Loucy (cell line): ENCODE measurements around the gene ADCY4.

ENCODE experiments used
- H2AFZ ChIP-seq: fragments of 200-600 bp; sonication (generic); 2 replicates; pipeline ENCODE4 v1.6.0; 2016; ENCODE audit warnings: antibody characterized with exemption, mild to moderate bottlenecking, low read length, moderate library complexity
- H3F3A ChIP-seq: fragments of 200-600 bp; 2 replicates; pipeline ENCODE4 v1.6.0; 2016; ENCODE audit warnings: antibody characterized with exemption, low read depth, mild to moderate bottlenecking
- H3K27me3 ChIP-seq: fragments of 200-600 bp; sonication (generic); 2 replicates; pipeline ENCODE4 v1.6.1; 2014; ENCODE audit warnings: low read length, mild to moderate bottlenecking; ENCODE audit not compliant: insufficient read depth, poor library complexity, severe bottlenecking
- H3K36me3 ChIP-seq: fragments of 200-600 bp; sonication (generic); 2 replicates; pipeline ENCODE4 v1.6.1; 2016; ENCODE audit warnings: low read length; ENCODE audit not compliant: insufficient read depth
- H3K4me1 ChIP-seq: fragments of 200-600 bp; sonication (generic); 2 replicates; pipeline ENCODE4 v1.5.1; 2014; ENCODE audit warnings: low read length, mild to moderate bottlenecking; ENCODE audit not compliant: insufficient read depth, poor library complexity, severe bottlenecking
- H3K4me2 ChIP-seq: fragments of 200-600 bp; sonication (generic); 2 replicates; pipeline ENCODE4 v1.6.0; 2014; ENCODE audit warnings: antibody characterized with exemption, low read length, low read depth, mild to moderate bottlenecking; ENCODE audit not compliant: poor library complexity, severe bottlenecking
- H3K4me3 ChIP-seq: fragments of 200-600 bp; sonication (generic); 2 replicates; pipeline ENCODE4 v1.5.1; 2014; ENCODE audit warnings: low read length, mild to moderate bottlenecking, mixed read lengths; ENCODE audit not compliant: poor library complexity, severe bottlenecking
- H3K79me2 ChIP-seq: fragments of 200-600 bp; sonication (generic); 2 replicates; pipeline ENCODE4 v1.6.1; 2014; ENCODE audit warnings: low read length; ENCODE audit not compliant: insufficient read depth
- H3K9ac ChIP-seq: fragments of 200-600 bp; sonication (generic); 2 replicates; pipeline ENCODE4 v1.6.0; 2014; ENCODE audit warnings: mild to moderate bottlenecking, low read depth, low read length, moderate library complexity; ENCODE audit not compliant: poor library complexity, severe bottlenecking
- H3K9me2 ChIP-seq: fragments of 200-600 bp; sonication (generic); replicated peaks from 2 replicates; pipeline ENCODE4 v1.6.1; 2016; ENCODE audit warnings: low read depth, low read length, mixed read lengths
- H3K9me3 ChIP-seq: fragments of 200-600 bp; sonication (generic); 2 replicates; pipeline ENCODE4 v1.6.1; 2014; ENCODE audit warnings: mild to moderate bottlenecking, antibody characterized with exemption, low read length, low read depth; ENCODE audit not compliant: insufficient read depth
- H4K20me1 ChIP-seq: fragments of 200-600 bp; sonication (generic); 2 replicates; pipeline ENCODE4 v1.6.0; 2014; ENCODE audit warnings: antibody characterized with exemption, low read length, mild to moderate bottlenecking; ENCODE audit not compliant: insufficient read depth, poor library complexity, severe bottlenecking
- EZH2phosphoT487 ChIP-seq: fragments of 200-600 bp; IDR thresholded peaks from 2 replicates; pipeline ENCODE4 v1.6.1; 2018; ENCODE audit warnings: antibody characterized with exemption, mild to moderate bottlenecking, moderate library complexity, borderline replicate concordance
- TF ChIP-seq, protein P1 (sequence below): fragments of 200-600 bp; sonication (generic); conservative IDR thresholded peaks from 2 replicates; pipeline ENCODE4 v1.5.1; 2014; ENCODE audit warnings: mild to moderate bottlenecking, antibody characterized with exemption, low read length

The ADCY4 gene

GRCh38 chr14:24307156-24307574, 27.7 kb downstream of the ADCY4 start:
- H3K9me3 ChIP-seq: no peaks in the 10 kb centered on the region
- H3K4me2 ChIP-seq: no peak overlapping the region
- TF ChIP-seq, protein P1, sequence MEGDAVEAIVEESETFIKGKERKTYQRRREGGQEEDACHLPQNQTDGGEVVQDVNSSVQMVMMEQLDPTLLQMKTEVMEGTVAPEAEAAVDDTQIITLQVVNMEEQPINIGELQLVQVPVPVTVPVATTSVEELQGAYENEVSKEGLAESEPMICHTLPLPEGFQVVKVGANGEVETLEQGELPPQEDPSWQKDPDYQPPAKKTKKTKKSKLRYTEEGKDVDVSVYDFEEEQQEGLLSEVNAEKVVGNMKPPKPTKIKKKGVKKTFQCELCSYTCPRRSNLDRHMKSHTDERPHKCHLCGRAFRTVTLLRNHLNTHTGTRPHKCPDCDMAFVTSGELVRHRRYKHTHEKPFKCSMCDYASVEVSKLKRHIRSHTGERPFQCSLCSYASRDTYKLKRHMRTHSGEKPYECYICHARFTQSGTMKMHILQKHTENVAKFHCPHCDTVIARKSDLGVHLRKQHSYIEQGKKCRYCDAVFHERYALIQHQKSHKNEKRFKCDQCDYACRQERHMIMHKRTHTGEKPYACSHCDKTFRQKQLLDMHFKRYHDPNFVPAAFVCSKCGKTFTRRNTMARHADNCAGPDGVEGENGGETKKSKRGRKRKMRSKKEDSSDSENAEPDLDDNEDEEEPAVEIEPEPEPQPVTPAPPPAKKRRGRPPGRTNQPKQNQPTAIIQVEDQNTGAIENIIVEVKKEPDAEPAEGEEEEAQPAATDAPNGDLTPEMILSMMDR: no peak
- TF ChIP-seq EZH2phosphoT487: no peak
- H4K20me1 ChIP-seq: no peaks in the 10 kb centered on the region
- H3K79me2 ChIP-seq: no peaks in the 10 kb centered on the region; the same call in 1 of the 2 replicates
- no peaks in the 10 kb centered on the region for H3K9me2 ChIP-seq
- H3K4me1 ChIP-seq: peaks cover 2% of the 10 kb centered on the region
- no peaks in the 10 kb centered on the region for H3F3A ChIP-seq
- no peak overlapping the region for H3K4me3 ChIP-seq
- H2AFZ ChIP-seq: no peak overlapping the region
- H3K9ac ChIP-seq: no peak overlapping the region
- no peaks in the 10 kb centered on the region for H3K27me3 ChIP-seq
- H3K36me3 ChIP-seq: peaks cover 43% of the 10 kb centered on the region; the same call in 1 of the 2 replicates

- Histone ChIP-seq H3K9ac (no peak overlapping the region), H3K36me3 (peaks cover 48% of the 10 kb centered on the region; the same call in 1 of the 2 replicates)
Observed at GRCh38 chr14:24304019-24304387, 30.9 kb downstream of the ADCY4 start.

DNA sequence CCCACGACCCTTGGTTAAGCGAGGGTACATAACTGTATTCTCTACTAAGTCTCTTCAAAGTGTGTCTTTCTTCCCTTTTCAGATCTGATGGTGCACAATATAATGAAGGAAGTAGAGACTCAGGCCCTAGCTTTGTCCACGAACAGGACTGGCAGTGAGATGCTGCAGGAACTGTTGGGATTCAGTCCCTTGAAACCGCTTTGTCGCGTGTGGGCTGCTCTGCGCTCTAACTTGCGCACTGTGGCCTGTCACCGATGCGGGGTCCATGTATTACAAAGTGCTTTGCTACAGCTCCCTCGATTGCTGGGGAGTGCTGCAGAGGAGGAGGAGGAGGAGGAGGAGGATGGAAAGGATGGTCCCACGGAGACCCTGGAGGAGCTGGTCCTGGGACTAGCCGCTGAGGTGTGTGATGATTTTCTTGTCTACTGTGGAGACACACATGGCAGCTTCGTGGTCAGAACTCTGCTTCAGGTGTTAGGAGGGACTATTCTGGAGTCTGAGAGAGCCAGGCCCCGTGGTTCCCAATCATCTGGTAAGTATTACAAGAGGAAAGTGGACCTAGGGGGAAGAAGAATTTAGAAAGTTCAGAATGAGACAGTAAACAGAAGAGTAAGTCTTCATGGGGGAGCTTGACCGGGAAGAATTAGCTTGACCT, 34.4 kb downstream of the ADCY4 start:
- H3K4me2 ChIP-seq: peak overlapping the region; percentile 99
- no peak for TF ChIP-seq EZH2phosphoT487
- TF ChIP-seq, protein P1: no peak
- H3K4me3 ChIP-seq: peak overlapping the region; percentile 99
- no peaks in the 10 kb centered on the region for H3K27me3 ChIP-seq
- no peaks in the 10 kb centered on the region for H3K9me3 ChIP-seq
- H2AFZ ChIP-seq: peak overlapping the region; percentile 97; the same call in 1 of the 2 replicates
- peaks cover 24% of the 10 kb centered on the region for H3K79me2 ChIP-seq
- H3F3A ChIP-seq: no peaks in the 10 kb centered on the region
- peaks cover 41% of the 10 kb centered on the region for H3K4me1 ChIP-seq
- H3K36me3 ChIP-seq: peaks cover 34% of the 10 kb centered on the region; the same call in 1 of the 2 replicates
- peak overlapping the region; percentile 92 for H3K9ac ChIP-seq
- no peaks in the 10 kb centered on the region for H3K9me2 ChIP-seq
- H4K20me1 ChIP-seq: peaks cover 10% of the 10 kb centered on the region

More at GRCh38 chr14:24304019-24304387, 30.9 kb downstream of the ADCY4 start:
- Histone ChIP-seq H3K27me3 (no peaks in the 10 kb centered on the region), H3F3A (no peaks in the 10 kb centered on the region), H4K20me1 (peaks cover 10% of the 10 kb centered on the region), H3K4me1 (peaks cover 28% of the 10 kb centered on the region), H3K9me3 (no peaks in the 10 kb centered on the region), H3K9me2 (no peaks in the 10 kb centered on the region), H3K4me3 (no peak overlapping the region), H3K79me2 (peaks cover 24% of the 10 kb centered on the region), H2AFZ (no peak overlapping the region), H3K4me2 (no peak overlapping the region)
- TF ChIP-seq, protein P1: no peak
- TF ChIP-seq EZH2phosphoT487: no peak
